Muscle layer of colon (tissue), 2 donors: ENCODE data around the gene NHERF2.
"Not testable (repeated sequence)": the region's sequence is repeated elsewhere in the genome, so short reads cannot be mapped to it uniquely, and the experiment has no call there.

Experiments used
- H3K27ac ChIP-seq: one replicate; pipeline ENCODE4 v1.7.0; 2013; ENCODE audit warnings: low read depth, mild to moderate bottlenecking, low read length, moderate library complexity
- H3K27me3 ChIP-seq, 2 donors: one replicate each; pipeline ENCODE4 v1.7.0; 2013; ENCODE audit warnings: low read length in 2 of 2, mild to moderate bottlenecking in 2 of 2; ENCODE audit not compliant: insufficient read depth in 2 of 2, control insufficient read depth in 1 of 2
- H3K36me3 ChIP-seq: one replicate; pipeline ENCODE4 v1.7.0; 2013; ENCODE audit warnings: mild to moderate bottlenecking, low read length; ENCODE audit not compliant: insufficient read depth
- H3K4me1 ChIP-seq: one replicate; pipeline ENCODE4 v1.7.0; 2013; ENCODE audit warnings: mild to moderate bottlenecking, low read length; ENCODE audit not compliant: insufficient read depth
- H3K4me3 ChIP-seq, 2 donors: one replicate each; pipeline ENCODE4 v1.7.0; 2013; ENCODE audit warnings: low read length in 2 of 2, low read depth in 1 of 2, mild to moderate bottlenecking in 1 of 2, moderate library complexity in 1 of 2
- H3K9ac ChIP-seq: one replicate; pipeline ENCODE4 v1.7.0; 2013; ENCODE audit warnings: low read length
- H3K9me3 ChIP-seq: one replicate; pipeline ENCODE4 v1.7.0; 2013; ENCODE audit warnings: mild to moderate bottlenecking, low read length
- donor health status: abdominal sarcoma.
- donor health status: Adenocarcinoma of cecum.

Gene NHERF2

DNA sequence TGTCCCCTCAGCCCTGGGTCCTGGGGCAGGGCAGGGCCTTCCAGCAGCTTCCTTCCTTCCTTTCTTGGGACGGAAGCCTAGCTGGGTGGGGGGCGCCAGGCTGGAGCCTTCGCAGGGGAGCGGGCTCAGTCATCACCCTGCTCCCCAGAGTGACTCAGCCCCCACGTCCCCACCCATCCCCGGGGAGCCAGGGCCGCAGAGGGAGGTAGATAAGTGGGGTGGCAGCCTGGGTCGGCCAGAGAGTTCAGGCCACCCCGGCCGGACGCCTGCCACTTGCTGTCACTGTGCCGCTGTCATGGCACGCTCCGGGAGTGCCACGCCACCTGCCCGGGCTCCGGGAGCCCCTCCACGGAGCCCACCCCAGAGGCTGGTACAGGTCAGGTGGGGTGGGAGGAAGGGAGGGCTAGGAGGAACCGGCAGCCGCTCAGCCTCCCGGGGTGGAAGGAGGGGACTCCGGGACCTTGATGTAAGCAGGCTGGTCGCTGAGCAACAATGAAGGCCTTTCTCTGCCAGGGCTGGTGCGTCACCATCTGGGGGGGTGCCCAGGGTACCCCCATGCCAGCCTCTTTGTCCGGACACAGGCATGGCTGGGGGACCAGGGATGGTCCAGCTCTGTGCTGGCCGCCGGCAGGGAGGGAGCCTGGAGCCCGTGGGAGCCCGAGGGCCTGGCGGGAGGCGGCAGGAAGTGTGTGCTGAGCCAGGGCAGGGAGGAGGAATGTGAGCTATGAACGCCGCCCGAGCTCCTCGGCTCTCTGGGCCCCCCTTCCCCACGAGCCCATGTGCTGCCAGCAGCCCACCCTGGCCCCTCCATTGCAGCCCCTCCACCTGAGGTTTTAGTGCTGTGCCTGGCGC lies 6.6 kb downstream of the NHERF2 start:
- no peaks in the 10 kb centered on the region for H3K36me3 ChIP-seq
- peak overlapping the region; percentile 86 for H3K27ac ChIP-seq
- H3K27me3 ChIP-seq = no peaks in the 10 kb centered on the region
- no peaks in the 10 kb centered on the region for H3K9me3 ChIP-seq
- H3K9ac ChIP-seq = peak overlapping the region; percentile 61
- H3K4me3 ChIP-seq = peak overlapping the region; percentile 30 to 64
- H3K4me1 ChIP-seq = peaks cover 48% of the 10 kb centered on the region

DNA sequence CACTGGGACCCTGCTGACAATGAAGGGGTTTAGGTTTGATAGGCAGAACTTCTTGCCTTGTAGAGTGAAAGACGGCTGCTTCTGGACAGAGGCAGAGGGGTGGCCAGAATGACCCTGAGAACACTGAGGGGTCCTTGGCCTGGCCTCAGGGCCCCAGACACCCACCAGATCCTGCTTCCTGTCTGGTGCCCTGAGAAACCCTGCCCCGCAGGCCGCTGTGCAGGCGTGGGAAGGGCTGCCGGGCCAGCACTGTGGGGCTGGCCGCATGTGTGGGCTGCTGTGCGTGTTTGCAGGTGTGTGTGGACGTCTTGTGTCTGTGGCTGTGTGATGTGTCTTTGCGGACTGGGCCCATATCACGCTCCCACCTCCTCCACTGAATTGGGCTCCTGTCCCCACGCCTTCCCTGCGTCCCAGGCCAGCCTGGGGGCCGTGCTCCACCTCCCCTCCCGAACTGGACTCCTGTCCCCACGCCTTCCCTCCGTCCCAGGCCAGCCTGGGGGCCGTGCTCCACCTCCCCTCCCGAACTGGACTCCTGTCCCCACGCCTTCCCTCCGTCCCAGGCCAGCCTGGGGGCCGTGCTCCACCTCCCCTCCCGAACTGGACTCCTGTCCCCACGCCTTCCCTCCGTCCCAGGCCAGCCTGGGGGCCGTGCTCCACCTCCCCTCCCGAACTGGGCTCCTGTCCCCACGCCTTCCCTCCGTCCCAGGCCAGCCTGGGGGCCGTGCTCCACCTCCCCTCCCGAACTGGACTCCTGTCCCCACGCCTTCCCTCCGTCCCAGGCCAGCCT lies 7.4 kb downstream of the NHERF2 start:
- H3K36me3 ChIP-seq, H3K9me3 ChIP-seq, H3K27me3 ChIP-seq: not testable (repeated sequence)
- Histone ChIP-seq H3K4me1 (peaks cover 53% of the 10 kb centered on the region), H3K27ac (peak overlapping the region; percentile 86), H3K4me3 (peak overlapping the region in 1 of 2 donors; percentile 64), H3K9ac (peak overlapping the region; percentile 61)

DNA sequence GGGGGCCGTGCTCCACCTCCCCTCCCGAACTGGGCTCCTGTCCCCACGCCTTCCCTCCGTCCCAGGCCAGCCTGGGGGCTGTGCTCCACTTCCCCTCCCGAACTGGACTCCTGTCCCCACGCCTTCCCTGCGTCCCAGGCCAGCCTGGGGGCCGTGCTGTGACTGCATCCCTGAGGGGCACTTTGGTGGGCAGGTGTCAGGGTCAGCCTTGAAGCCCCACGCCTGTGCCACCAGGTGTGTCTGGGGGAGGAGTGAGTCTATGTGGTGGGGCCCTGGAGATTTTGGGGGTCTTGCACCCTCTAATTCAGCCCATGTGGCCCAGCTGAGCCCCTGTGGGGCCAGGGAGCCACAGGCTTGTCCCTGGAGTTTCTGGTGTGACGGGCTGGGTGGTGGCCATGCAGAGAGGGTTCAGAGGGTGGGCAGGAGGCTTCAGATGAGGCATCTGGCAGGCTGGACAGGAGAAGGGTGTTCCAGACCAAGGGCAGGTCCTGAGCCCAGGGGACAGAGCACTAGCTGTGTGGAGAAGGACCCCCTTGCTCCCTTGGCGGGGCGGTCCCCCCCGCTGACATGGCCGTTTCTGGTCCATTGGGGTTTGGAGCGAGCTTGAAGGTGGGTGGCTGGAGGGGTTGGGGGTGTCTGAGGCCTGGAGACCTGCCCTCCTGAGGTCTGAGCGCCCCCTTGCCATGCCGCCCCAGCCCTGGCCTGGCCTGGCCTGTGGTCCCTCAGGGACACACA lies 8.2 kb downstream of the NHERF2 start:
- Histone ChIP-seq H3K9me3 (no peaks in the 10 kb centered on the region), H3K36me3 (no peaks in the 10 kb centered on the region), H3K27me3 (no peaks in the 10 kb centered on the region), H3K9ac (no peak overlapping the region), H3K27ac (peak overlapping the region; percentile 64), H3K4me3 (peak overlapping the region in 1 of 2 donors; percentile 0), H3K4me1 (peaks cover 61% of the 10 kb centered on the region)

DNA sequence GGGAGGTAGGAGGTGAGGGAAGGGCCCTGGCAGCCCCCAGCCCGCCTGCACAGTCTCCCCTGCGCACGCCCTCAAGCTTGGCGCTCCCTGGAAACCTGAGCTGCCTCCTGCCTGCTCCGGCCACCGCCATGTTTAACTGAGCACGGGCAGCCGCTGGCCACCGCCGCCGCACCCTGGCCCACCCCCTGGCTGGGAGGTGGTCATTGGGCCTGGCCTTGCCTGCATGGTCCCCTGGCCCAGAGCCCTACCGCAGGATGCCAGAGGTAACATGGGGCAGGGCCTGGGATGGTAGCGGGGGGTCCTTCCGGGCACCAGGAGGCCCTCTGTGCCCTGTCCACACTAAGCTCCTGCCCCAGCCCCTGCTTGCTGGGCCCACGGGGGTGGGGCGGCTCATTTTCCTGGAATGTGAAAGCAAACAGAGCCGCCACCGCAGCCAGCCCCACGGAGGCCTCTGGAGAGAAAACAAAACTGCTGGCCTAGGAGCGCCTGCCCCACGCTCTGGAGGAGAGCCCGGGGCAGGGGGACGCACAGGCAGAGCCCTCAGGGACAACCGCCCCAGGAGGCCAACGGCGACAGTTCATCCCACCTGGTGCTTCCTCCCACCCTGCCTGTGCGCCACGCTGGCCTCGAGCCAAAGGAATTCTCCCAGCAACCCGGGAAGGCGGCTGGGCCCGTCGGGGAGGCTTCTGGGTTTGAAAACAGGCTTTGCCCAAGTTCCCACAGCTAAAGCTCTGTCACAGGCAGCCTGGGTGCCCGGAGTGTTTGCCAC lies 8.9 kb downstream of the NHERF2 start:
- Histone ChIP-seq H3K27ac (peak overlapping the region; percentile 64), H3K4me1 (peaks cover 66% of the 10 kb centered on the region), H3K27me3 (no peaks in the 10 kb centered on the region), H3K9ac (no peak overlapping the region), H3K4me3 (peak overlapping the region in 1 of 2 donors; percentile 0), H3K9me3 (no peaks in the 10 kb centered on the region), H3K36me3 (no peaks in the 10 kb centered on the region)

DNA sequence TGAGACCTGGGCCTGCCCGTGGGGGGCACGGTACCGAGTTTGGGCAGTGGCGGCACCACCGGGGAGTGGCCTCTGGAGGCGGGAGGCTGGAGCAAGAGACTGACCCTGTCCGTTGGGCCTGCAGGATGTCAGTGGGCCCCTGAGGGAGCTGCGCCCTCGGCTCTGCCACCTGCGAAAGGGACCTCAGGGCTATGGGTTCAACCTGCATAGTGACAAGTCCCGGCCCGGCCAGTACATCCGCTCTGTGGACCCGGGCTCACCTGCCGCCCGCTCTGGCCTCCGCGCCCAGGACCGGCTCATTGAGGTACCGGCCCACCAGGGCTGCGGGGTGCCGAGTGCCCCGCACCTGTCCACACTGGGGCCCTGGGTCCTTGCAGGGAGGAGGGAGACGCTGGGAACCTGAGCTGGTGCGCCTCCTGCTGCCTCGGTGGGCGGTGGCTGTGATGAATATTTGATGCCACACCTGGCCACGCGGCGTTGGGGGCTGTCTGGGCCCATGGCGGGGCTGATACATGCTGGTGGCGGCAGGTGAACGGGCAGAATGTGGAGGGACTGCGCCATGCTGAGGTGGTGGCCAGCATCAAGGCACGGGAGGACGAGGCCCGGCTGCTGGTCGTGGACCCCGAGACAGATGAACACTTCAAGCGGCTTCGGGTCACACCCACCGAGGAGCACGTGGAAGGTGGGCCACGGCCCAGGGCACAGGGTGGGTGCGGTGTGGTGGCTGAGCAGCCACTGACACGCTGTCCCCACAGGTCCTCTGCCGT lies 9.7 kb downstream of the NHERF2 start:
- H3K36me3 ChIP-seq = no peaks in the 10 kb centered on the region
- H3K9me3 ChIP-seq = no peaks in the 10 kb centered on the region
- H3K9ac ChIP-seq = no peak overlapping the region
- peak overlapping the region; percentile 64 for H3K27ac ChIP-seq
- no peak overlapping the region for H3K4me3 ChIP-seq
- H3K27me3 ChIP-seq = no peaks in the 10 kb centered on the region
- peaks cover 66% of the 10 kb centered on the region for H3K4me1 ChIP-seq

DNA sequence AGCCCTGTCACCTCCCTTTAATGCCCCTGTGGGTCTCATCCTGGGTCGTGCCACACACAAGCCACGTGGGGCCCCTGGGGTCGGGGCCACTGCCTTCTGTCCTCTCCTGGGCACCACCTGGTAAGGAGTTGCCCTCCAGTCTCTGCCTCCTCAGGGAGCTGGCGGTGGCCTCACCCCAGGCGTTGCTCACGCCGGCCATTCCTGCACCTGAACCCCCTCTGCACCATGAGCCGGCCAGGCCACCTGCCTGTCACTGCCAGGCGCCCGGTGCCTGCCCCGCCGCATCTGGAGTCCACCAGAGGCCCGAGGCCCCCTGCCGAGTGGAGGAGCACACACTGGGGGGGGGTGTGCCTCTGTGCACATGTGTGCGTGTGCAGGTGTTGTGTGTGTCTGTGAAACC lies 10.4 kb downstream of the NHERF2 start:
- Histone ChIP-seq H3K9ac (no peak overlapping the region), H3K4me3 (no peak overlapping the region), H3K4me1 (peaks cover 66% of the 10 kb centered on the region), H3K27ac (no peak overlapping the region), H3K27me3 (no peaks in the 10 kb centered on the region), H3K36me3 (no peaks in the 10 kb centered on the region), H3K9me3 (no peaks in the 10 kb centered on the region)

DNA sequence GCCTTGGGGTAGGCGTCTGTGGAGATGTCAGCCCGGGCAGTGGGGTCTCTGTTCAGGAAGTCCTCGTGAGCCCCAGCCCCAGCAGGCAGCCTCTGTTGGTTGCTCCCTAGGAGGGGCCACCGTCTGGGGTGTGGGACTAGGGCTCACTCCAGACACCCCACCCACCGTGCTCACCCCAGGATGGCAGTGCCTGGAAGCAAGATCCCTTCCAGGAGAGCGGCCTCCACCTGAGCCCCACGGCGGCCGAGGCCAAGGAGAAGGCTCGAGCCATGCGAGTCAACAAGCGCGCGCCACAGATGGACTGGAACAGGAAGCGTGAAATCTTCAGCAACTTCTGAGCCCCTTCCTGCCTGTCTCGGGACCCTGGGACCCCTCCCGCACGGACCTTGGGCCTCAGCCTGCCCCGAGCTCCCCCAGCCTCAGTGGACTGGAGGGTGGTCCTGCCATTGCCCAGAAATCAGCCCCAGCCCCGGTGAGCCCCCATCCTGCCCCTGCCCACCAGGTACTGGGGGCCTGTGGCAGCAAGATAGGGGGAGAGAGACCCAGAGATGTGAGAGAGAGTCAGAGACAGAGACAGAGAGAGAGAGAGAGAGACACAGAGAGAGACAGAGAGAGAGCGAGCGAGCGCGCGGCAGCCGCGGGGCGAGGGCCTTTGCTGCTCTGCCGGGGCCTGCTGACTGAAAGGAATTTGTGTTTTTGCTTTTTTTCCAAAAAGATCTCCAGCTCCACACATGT lies 11.1 kb downstream of the NHERF2 start:
- H3K27ac ChIP-seq = no peak overlapping the region
- no peak overlapping the region for H3K4me3 ChIP-seq
- H3K27me3 ChIP-seq = no peaks in the 10 kb centered on the region
- no peaks in the 10 kb centered on the region for H3K9me3 ChIP-seq
- peaks cover 66% of the 10 kb centered on the region for H3K4me1 ChIP-seq
- no peaks in the 10 kb centered on the region for H3K36me3 ChIP-seq
- no peak overlapping the region for H3K9ac ChIP-seq

DNA sequence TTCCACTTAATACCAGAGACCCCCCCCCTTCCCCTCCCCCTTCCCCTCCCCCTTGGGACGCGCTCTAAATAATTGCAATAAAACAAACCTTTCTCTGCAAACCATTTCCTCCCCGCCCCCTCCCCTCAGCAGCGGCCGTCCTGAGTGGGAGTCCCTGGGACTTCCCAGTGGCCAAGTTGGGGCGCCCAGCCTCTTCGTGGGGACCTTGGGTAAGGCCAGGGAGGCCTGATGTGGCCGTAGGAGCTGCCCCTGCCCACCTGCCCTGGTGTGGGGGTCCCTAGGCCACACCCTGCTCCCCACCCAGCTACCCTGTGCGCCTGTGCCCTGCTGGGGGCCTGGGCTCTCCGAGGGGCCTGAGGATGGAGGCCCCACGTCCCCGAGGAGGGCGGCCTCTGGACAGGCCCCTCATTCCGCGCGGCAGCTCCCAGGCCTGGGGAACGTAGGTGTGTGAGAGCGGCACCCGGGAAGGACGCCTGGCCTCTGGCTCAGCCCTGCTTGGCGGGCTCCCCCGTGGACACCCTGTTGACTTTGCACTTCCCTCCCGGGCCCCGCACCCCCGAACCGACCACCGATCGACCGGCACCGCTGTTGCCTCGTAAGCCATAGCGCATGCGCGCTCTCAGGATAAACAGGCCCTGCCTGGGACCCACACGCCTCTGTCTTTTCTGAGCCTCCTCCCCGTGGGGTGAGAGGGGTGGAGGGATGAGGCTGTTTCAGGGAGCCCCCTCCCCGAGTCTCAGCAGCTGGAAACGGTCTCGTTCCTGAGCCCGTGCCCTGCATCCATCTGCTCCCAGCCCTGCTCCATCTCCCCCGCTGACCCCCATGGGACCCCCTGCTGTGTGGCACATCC lies 11.9 kb downstream of the NHERF2 start:
- H3K4me1 ChIP-seq = peaks cover 62% of the 10 kb centered on the region
- peak overlapping the region in 1 of 2 donors; percentile 18 for H3K4me3 ChIP-seq
- no peaks in the 10 kb centered on the region for H3K9me3 ChIP-seq
- no peaks in the 10 kb centered on the region for H3K27me3 ChIP-seq
- peak overlapping the region; percentile 0 for H3K27ac ChIP-seq
- no peaks in the 10 kb centered on the region for H3K36me3 ChIP-seq
- H3K9ac ChIP-seq = peak overlapping the region; percentile 33

DNA sequence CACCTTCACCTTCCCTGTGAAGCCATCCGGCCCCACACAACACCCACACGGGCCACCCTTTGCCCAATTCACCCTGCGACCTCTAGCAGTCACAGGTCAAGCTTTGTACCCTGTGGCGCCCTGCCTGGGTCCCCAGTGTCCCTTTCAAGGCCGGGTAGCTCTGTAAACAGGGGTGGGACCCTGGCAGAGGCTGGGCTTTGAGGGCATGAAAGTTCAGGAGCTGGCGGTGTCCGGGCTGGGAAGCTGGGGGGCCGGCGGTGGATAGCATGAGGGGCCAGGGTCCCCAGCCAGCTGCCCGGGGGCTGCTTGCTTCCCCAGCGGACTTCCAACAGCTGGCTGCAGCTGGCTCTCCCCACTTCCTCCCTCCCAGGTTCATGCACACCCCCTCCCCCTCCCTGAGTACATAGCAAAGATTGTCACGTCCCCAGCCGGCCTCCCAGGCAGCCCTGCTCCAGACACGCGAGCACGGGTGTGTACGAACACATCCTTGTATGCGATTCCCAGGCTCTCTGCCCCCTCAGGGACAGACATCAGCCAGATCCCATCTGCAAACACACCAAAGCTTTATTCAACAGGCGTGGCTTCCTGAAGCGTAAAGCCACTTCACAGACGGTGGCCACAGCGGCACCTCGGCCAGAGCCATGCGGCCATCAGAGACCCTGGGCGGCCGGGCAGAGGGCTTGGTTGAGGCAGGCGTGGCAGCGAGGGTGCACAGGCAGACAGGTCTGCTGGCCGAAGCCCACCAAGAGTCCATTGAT lies 12.8 kb downstream of the NHERF2 start:
- Histone ChIP-seq H3K27ac (peak overlapping the region; percentile 0), H3K9me3 (no peaks in the 10 kb centered on the region), H3K9ac (peak overlapping the region; percentile 33), H3K36me3 (no peaks in the 10 kb centered on the region), H3K27me3 (no peaks in the 10 kb centered on the region), H3K4me1 (peaks cover 57% of the 10 kb centered on the region), H3K4me3 (no peak overlapping the region)
